A673 (cell line): ENCODE data around the gene HSF2BP. TPM values are rescaled to one million over a fixed set of nuclear protein-coding genes. Genes with fewer than 3 reads are reported as not detected.

ENCODE experiments used
- BruUV-seq: library from RNA; stranded (reverse); fragments of 400-500 nt; replicated peaks from 2 replicates; lab custom pipeline; 2021; lab: Mats Ljungman, UMichigan
- CTCF ChIA-PET: fragments of 300-600 bp; sonication (Branson Sonifier 250); formaldehyde crosslinking; loops from one replicate; lab custom pipeline; 2022; ENCODE audit warnings: antibody characterized with exemption; lab: Charles Lee
- POLR2A ChIA-PET: fragments of 300-600 bp; sonication (Branson Sonifier 250); formaldehyde crosslinking; loops from one replicate; lab custom pipeline; 2022; ENCODE audit warnings: antibody characterized with exemption; ENCODE audit not compliant: low non-redundant PET; lab: Charles Lee
- DNase-seq: peaks from one replicate; pipeline ENCODE4 v3.0.0-alpha.2; 2015; ENCODE audit warnings: low spot score
- H3K27ac ChIP-seq: fragments of 200-600 bp; sonication (generic); 2 replicates; pipeline ENCODE4 v1.5.1; 2016; ENCODE audit warnings: mixed run types, low read depth, mild to moderate bottlenecking, mixed read lengths, antibody characterized with exemption, low read length; ENCODE audit not compliant: poor library complexity, severe bottlenecking
- H3K27me3 ChIP-seq: fragments of 200-600 bp; sonication (generic); replicated peaks from 2 replicates; pipeline ENCODE4 v1.6.1; 2017; ENCODE audit warnings: mixed run types, low read depth, mild to moderate bottlenecking, mixed read lengths, antibody characterized with exemption, low read length; ENCODE audit not compliant: insufficient read depth, poor library complexity
- H3K36me3 ChIP-seq: fragments of 200-600 bp; sonication (generic); 2 replicates; pipeline ENCODE4 v1.6.1; 2016; ENCODE audit warnings: mixed run types, mild to moderate bottlenecking, mixed read lengths, antibody characterized with exemption, low read length; ENCODE audit not compliant: insufficient read depth, poor library complexity, severe bottlenecking
- H3K4me1 ChIP-seq: fragments of 200-600 bp; sonication (generic); 2 replicates; pipeline ENCODE4 v1.6.1; 2017; ENCODE audit warnings: mixed run types, mild to moderate bottlenecking, mixed read lengths, antibody characterized with exemption, low read length; ENCODE audit not compliant: insufficient read depth, poor library complexity, severe bottlenecking
- H3K4me3 ChIP-seq: fragments of 200-600 bp; sonication (generic); 2 replicates; pipeline ENCODE4 v1.5.1; 2016; ENCODE audit warnings: low read depth, mixed run types, mild to moderate bottlenecking, mixed read lengths, low read length; ENCODE audit not compliant: poor library complexity, severe bottlenecking
- H3K9me3 ChIP-seq: fragments of 200-600 bp; sonication (generic); 2 replicates; pipeline ENCODE4 v1.6.1; 2016; ENCODE audit warnings: mixed run types, low read depth, mild to moderate bottlenecking, mixed read lengths, antibody characterized with exemption, low read length; ENCODE audit not compliant: poor library complexity, severe bottlenecking
- EZH2 ChIP-seq: fragments of 200-600 bp; sonication (generic); IDR thresholded peaks from 2 replicates; pipeline ENCODE4 v1.6.1; 2017; ENCODE audit warnings: borderline replicate concordance, low read depth, mild to moderate bottlenecking, mixed read lengths, antibody characterized with exemption, low read length; ENCODE audit not compliant: poor library complexity, severe bottlenecking
- intact Hi-C: fragments of 100-400 bp; cut with micrococcal nuclease; formaldehyde crosslinking; loops from one replicate; pipeline ENCODE4 v1.10.0; 2022; ENCODE audit not compliant: unreplicated experiment
- total RNA-seq: library from RNA; stranded (reverse); gene quantifications from 2 replicates; pipeline ENCODE4 v1.2.3, GENCODE V29; 2021
- TF ChIP-seq, protein P1 (sequence below): fragments of 300-800, 200-600 bp; sonication (generic); conservative IDR thresholded peaks from 2 replicates; pipeline ENCODE4 v1.5.1; 2017; ENCODE audit warnings: low read depth, mild to moderate bottlenecking, antibody characterized with exemption, low read length, moderate library complexity, mixed read lengths

Gene HSF2BP
- total RNA-seq, 1 experiment from 2014 or later: 2.4 TPM

DNA sequence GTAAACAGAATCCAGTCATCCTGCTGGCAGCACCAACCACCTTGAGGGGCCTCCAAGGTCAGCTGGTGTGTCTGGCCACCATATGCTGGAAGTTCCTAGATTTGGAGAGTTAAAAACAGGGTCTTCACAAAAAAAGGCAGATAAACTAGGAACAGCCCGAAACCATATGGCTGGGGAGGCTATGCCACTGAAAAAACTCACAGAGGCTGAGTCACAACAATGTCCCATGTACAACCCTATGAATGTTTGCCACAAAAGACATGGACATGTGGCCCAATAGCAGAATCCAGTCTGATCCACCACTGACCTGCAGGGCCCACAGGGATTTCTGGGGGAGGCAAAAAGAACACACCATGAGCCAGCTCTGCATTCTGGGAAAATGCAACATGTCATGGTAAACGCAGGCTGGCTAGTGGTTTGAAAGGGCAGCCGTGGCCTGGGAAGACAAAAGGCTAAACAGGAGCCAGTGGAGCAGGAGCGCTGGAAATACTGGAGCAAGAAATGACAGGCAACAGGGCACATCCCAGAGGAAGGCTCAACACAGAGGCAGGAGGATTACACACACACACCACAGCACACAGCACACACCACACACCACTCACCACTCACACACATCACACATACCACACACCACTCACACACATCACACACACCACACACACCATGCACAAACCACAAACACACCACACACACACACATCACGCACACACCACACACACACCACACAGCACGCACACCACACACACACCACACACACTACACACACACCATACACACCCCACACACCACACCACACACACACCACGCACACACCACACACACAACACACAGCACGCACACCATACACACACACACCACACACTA lies 55.4 kb downstream of the HSF2BP start:
- no peak for TF ChIP-seq EZH2
- TF ChIP-seq, protein P1, sequence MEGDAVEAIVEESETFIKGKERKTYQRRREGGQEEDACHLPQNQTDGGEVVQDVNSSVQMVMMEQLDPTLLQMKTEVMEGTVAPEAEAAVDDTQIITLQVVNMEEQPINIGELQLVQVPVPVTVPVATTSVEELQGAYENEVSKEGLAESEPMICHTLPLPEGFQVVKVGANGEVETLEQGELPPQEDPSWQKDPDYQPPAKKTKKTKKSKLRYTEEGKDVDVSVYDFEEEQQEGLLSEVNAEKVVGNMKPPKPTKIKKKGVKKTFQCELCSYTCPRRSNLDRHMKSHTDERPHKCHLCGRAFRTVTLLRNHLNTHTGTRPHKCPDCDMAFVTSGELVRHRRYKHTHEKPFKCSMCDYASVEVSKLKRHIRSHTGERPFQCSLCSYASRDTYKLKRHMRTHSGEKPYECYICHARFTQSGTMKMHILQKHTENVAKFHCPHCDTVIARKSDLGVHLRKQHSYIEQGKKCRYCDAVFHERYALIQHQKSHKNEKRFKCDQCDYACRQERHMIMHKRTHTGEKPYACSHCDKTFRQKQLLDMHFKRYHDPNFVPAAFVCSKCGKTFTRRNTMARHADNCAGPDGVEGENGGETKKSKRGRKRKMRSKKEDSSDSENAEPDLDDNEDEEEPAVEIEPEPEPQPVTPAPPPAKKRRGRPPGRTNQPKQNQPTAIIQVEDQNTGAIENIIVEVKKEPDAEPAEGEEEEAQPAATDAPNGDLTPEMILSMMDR: no peak
- no peak overlapping the region for H3K27ac ChIP-seq
- DNase-seq: no peak
- no peak overlapping the region for H3K4me3 ChIP-seq
- CTCF ChIA-PET: no interaction called here
- POLR2A ChIA-PET: no interaction called here
- no peaks in the 10 kb centered on the region for H3K9me3 ChIP-seq
- intact Hi-C loops: no loop called here
- BruUV-seq: no TSS peak
- H3K4me1 ChIP-seq: no peaks in the 10 kb centered on the region
- H3K36me3 ChIP-seq: no peaks in the 10 kb centered on the region
- no peaks in the 10 kb centered on the region for H3K27me3 ChIP-seq

DNA sequence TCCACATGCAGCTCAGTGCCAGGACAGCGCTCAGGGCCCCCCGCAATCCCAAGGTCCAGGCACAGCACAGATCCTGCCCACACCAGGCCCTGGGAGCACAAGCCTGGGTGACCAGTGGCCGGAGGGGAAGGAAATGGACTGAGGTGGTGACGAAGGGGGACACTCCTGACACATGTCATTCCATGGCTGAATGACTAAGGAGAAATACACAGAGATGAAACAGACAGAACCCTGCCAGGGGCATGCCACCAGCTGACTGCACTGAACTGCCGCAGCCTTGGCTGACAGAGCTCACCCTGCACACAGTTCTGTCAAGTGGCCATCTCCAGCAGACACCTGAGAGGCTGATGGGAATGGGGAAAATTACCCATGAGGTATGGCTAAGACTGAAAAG lies 56.1 kb downstream of the HSF2BP start:
- Histone ChIP-seq H3K27me3 (no peaks in the 10 kb centered on the region), H3K4me3 (no peak overlapping the region), H3K36me3 (no peaks in the 10 kb centered on the region), H3K9me3 (no peaks in the 10 kb centered on the region), H3K4me1 (no peaks in the 10 kb centered on the region), H3K27ac (no peak overlapping the region)
- no peak for DNase-seq
- ChIA-PET CTCF (no interaction called here), POLR2A (no interaction called here)
- intact Hi-C loops: no loop called here
- no peak for TF ChIP-seq EZH2
- TF ChIP-seq, protein P1: no peak
- no TSS peak for BruUV-seq

DNA sequence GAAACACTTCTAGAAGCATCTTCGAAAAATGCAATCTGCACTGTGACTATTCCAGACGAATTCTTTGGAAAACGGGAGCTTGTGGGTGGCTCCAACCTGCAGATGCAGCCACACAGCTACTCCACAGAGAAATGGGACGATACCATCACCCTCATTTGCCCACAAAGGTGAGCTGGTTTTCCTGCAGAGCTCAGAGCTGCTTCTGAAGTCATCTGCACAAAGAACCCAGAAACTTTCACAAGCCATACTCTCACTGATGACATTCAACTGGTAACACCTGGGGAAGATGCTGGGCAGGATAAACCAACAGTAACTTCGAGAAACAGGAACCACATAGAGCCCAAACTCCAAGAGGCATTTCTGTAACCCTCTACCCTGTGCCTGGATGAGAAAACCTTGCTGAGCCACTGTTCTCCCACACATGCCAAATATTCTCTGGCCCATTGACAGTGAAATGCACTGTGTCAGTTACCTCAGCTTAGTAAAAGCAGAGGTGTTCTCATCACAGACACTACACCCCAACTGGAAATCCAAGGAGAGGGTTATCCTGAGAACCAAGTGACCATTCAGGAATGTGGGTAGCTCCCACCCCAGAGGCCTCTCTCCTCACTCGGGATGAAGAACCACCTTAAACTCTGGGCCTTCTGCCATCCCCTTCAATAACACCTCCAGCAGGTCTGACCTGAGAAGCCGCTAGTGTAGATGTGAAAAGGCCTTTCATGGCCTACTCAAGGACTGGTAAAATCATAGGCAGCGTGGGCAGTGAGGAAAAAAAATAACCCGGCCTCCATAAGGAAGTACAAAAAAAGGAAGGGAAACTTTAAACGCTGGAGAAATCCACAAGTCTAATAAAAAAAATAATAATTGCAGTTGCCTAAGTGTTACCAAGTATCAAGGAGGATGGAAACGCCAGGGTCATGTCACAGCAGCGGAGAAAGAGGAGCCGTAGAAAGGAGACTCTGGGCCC lies 56.7 kb downstream of the HSF2BP start:
- TF ChIP-seq, protein P1: no peak
- no peak for TF ChIP-seq EZH2
- H3K4me1 ChIP-seq: no peaks in the 10 kb centered on the region
- H3K4me3 ChIP-seq: no peak overlapping the region
- H3K36me3 ChIP-seq: no peaks in the 10 kb centered on the region
- ChIA-PET CTCF (no interaction called here), POLR2A (no interaction called here)
- BruUV-seq: no TSS peak
- H3K27me3 ChIP-seq: no peaks in the 10 kb centered on the region
- no peak overlapping the region for H3K27ac ChIP-seq
- no peak for DNase-seq
- H3K9me3 ChIP-seq: no peaks in the 10 kb centered on the region
- intact Hi-C loops: no loop called here
